ENCODE measurements around the gene PRKCH.

- TF ChIP-seq CTCF (IDR thresholded peaks at IDR 0.05) (no peak), POLR2A (IDR thresholded peaks at IDR 0.05) (no peak), POLR2AphosphoS5 (IDR thresholded peaks at IDR 0.05) (no peak)
These were observed 261.4 kb downstream of the PRKCH start for GRCh38 chr14:61582815-61583214.
